HCT116 (cell line): ENCODE data around the gene RANGAP1. TPM values are rescaled to one million over a fixed set of nuclear protein-coding genes. Genes with fewer than 3 reads are reported as not detected.

ENCODE experiments used
- ATAC-seq: fragments of 200-7000 bp; cut with Tn5 transposase; 2 replicates; pipeline ENCODE4 v1.9.1; 2020; ENCODE audit warnings: mild to moderate bottlenecking, moderate library complexity
- BruUV-seq: library from RNA; stranded (reverse); fragments of 400-500 nt; replicated peaks from 2 replicates; lab custom pipeline; 2021; lab: Mats Ljungman, UMichigan
- CTCF ChIA-PET: fragments of 300-600 bp; sonication (Branson Sonifier 250); formaldehyde crosslinking; loops from one replicate; lab custom pipeline; 2021; ENCODE audit warnings: antibody characterized with exemption; lab: Charles Lee
- POLR2A ChIA-PET: fragments of 300-600, 350-600 bp; sonication (Branson Sonifier 250); formaldehyde crosslinking; loops from one replicate; lab custom pipeline; 2021; ENCODE audit warnings: antibody characterized with exemption; lab: Charles Lee
- RAD21 ChIA-PET, 2 experiments: fragments of 300-600 bp; sonication (Branson Sonifier 250); formaldehyde crosslinking; loops; one replicate each; lab custom pipeline; 2023; ENCODE audit warnings: low total read pairs in 2 of 2; ENCODE audit not compliant: uncharacterized antibody in 2 of 2, unreplicated experiment in 2 of 2, low non-redundant PET in 1 of 2; lab: Charles Lee
- DNase-seq: peaks from one replicate; pipeline ENCODE4 v3.0.0-alpha.2; 2010; ENCODE audit warnings: low read depth, low spot score
- H2AFZ ChIP-seq: fragments of 200-600 bp; shearing (Covaris generic), sonication (generic); 2 replicates; pipeline ENCODE4 v1.6.1; 2017; ENCODE audit warnings: low read depth, mixed run types, mixed read lengths, antibody characterized with exemption, low read length; ENCODE audit not compliant: poor library complexity, severe bottlenecking
- H3K27ac ChIP-seq: 2 replicates; pipeline ENCODE4 v1.5.1; 2012; ENCODE audit warnings: low read depth, low read length
- H3K27me3 ChIP-seq: fragments of 200-600 bp; sonication (generic); 2 replicates; pipeline ENCODE4 v1.6.1; 2016; ENCODE audit warnings: mixed run types, low read length, mixed read lengths; ENCODE audit not compliant: insufficient read depth
- H3K36me3 ChIP-seq, 2 experiments: fragments of 200-500 bp in 1 of 2; fragments of 200-600 bp in 1 of 2; sonication (Bioruptor generic) in 1 of 2; sonication (generic) in 1 of 2; 2 replicates each; pipeline versions ENCODE4 v1.5.1 to v1.6.1; 2014 to 2016; ENCODE audit warnings: low read length in 2 of 2, inconsistent platforms in 1 of 2, mixed read lengths in 1 of 2, mixed run types in 1 of 2; ENCODE audit not compliant: insufficient read depth in 2 of 2, control insufficient read depth in 1 of 2
- H3K4me1 ChIP-seq, 2 experiments: fragments of 200-600 bp in 1 of 2; sonication (generic) in 1 of 2; 2 replicates each; pipeline versions ENCODE4 v1.5.1 to v1.6.1; 2012 to 2017; ENCODE audit warnings: low read length in 2 of 2, inconsistent platforms in 1 of 2, mild to moderate bottlenecking in 1 of 2, mixed read lengths in 1 of 2, mixed run types in 1 of 2, moderate library complexity in 1 of 2; ENCODE audit not compliant: insufficient read depth in 2 of 2, control insufficient read depth in 1 of 2
- H3K4me2 ChIP-seq: fragments of 200-600 bp; sonication (generic); 2 replicates; pipeline ENCODE4 v1.6.1; 2017; ENCODE audit warnings: mixed run types, low read length, mixed read lengths
- H3K4me3 ChIP-seq, 2 experiments: fragments of 200-600 bp in 1 of 2; sonication (generic) in 1 of 2; replicated peaks in 1 of 2; 2 replicates each; pipeline ENCODE4 v1.5.1; 2011 to 2016; ENCODE audit warnings: low read length in 2 of 2, control low read depth in 1 of 2, low read depth in 1 of 2, mild to moderate bottlenecking in 1 of 2, mixed read lengths in 1 of 2, mixed run types in 1 of 2
- H3K79me2 ChIP-seq: fragments of 200-600 bp; sonication (generic); 2 replicates; pipeline ENCODE4 v1.6.1; 2017; ENCODE audit warnings: mild to moderate bottlenecking, mixed run types, low read length, moderate library complexity, mixed read lengths; ENCODE audit not compliant: insufficient read depth
- H3K9ac ChIP-seq: fragments of 200-600 bp; sonication (generic); 2 replicates; pipeline ENCODE4 v1.6.1; 2016; ENCODE audit warnings: low read length, mixed read lengths
- H3K9me2 ChIP-seq: fragments of 200-600 bp; sonication (generic), shearing (Covaris generic); 2 replicates; pipeline ENCODE4 v1.6.1; 2017; ENCODE audit warnings: mixed run types, mild to moderate bottlenecking, moderate library complexity; ENCODE audit not compliant: insufficient read depth
- H3K9me3 ChIP-seq, 2 experiments: fragments of 200-500 bp in 1 of 2; fragments of 200-600 bp in 1 of 2; sonication (Bioruptor generic) in 1 of 2; sonication (generic) in 1 of 2; 2 replicates each; pipeline ENCODE4 v1.6.1; 2014 to 2017; ENCODE audit warnings: low read length in 2 of 2, mixed read lengths in 2 of 2, inconsistent platforms in 1 of 2, low read depth in 1 of 2, mild to moderate bottlenecking in 1 of 2, mixed run types in 1 of 2, moderate library complexity in 1 of 2; ENCODE audit not compliant: control insufficient read depth in 1 of 2, insufficient read depth in 1 of 2
- H4K20me1 ChIP-seq: fragments of 200-600 bp; sonication (generic), shearing (Covaris generic); 2 replicates; pipeline ENCODE4 v1.6.1; 2017; ENCODE audit warnings: mixed run types, mild to moderate bottlenecking, moderate library complexity; ENCODE audit not compliant: insufficient read depth
- CBX3 ChIP-seq: IDR thresholded peaks from 2 replicates; pipeline ENCODE4 v1.6.1; 2012; ENCODE audit warnings: low read depth
- CEBPB ChIP-seq: IDR thresholded peaks from 2 replicates; pipeline ENCODE4 v1.6.1; 2012; ENCODE audit warnings: low read depth
- EGR1 ChIP-seq: IDR thresholded peaks from 2 replicates; pipeline ENCODE4 v1.6.1; 2012; ENCODE audit warnings: low read depth
- ELF1 ChIP-seq: IDR thresholded peaks from 2 replicates; pipeline ENCODE4 v1.6.1; 2012; ENCODE audit warnings: low read depth, borderline replicate concordance
- EZH2 ChIP-seq: fragments of 200-600 bp; sonication (generic); IDR thresholded peaks from 2 replicates; pipeline ENCODE4 v1.6.1; 2017; ENCODE audit warnings: antibody characterized with exemption, mixed run types
- FOSL1 ChIP-seq: IDR thresholded peaks from 2 replicates; pipeline ENCODE4 v1.6.1; 2012; ENCODE audit warnings: low read depth
- JUND ChIP-seq: IDR thresholded peaks from 2 replicates; pipeline ENCODE4 v1.6.1; 2012
- POLR2A ChIP-seq: IDR thresholded peaks from 2 replicates; pipeline ENCODE4 v1.7.0; 2011; ENCODE audit warnings: borderline replicate concordance; ENCODE audit not compliant: insufficient read depth, insufficient read length; ENCODE audit errors: extremely low read depth
- RAD21 ChIP-seq: IDR thresholded peaks from 2 replicates; pipeline ENCODE4 v1.6.1; 2012; ENCODE audit warnings: low read depth, mild to moderate bottlenecking
- SIN3A ChIP-seq: IDR thresholded peaks from 2 replicates; pipeline ENCODE4 v1.6.1; 2012; ENCODE audit warnings: low read depth
- SP1 ChIP-seq: IDR thresholded peaks from 2 replicates; pipeline ENCODE4 v1.6.1; 2012; ENCODE audit warnings: low read depth
- SRF ChIP-seq: IDR thresholded peaks from 2 replicates; pipeline ENCODE4 v1.6.1; 2012; ENCODE audit warnings: low read depth
- TCF7L2 ChIP-seq: IDR thresholded peaks from 2 replicates; pipeline ENCODE4 v1.7.0; 2011; ENCODE audit warnings: borderline replicate concordance, inconsistent platforms; ENCODE audit not compliant: insufficient read depth, insufficient read length; ENCODE audit errors: extremely low read depth
- YY1 ChIP-seq: IDR thresholded peaks from 2 replicates; pipeline ENCODE4 v1.6.1; 2011; ENCODE audit warnings: low read length, low read depth, moderate library complexity, mild to moderate bottlenecking; ENCODE audit not compliant: insufficient replicate concordance; ENCODE audit errors: extremely low read depth
- ZNF274 ChIP-seq: fragments of 200-500 bp; sonication (Bioruptor generic); IDR thresholded peaks from 2 replicates; pipeline ENCODE4 v1.6.1; 2014; ENCODE audit warnings: mild to moderate bottlenecking, low read depth, low read length, inconsistent platforms
- intact Hi-C: fragments of 100-400 bp; cut with micrococcal nuclease; formaldehyde crosslinking; loops from 2 replicates; pipeline ENCODE4 v1.10.0; 2022
- total RNA-seq: library from RNA; stranded (reverse); gene quantifications from one replicate; pipeline ENCODE4 v1.2.1, GENCODE V29; 2021; ENCODE audit not compliant: unreplicated experiment
- TF ChIP-seq, protein P1 (sequence below): IDR thresholded peaks from 2 replicates; pipeline ENCODE4 v1.6.1; 2012
- TF ChIP-seq, protein P2 (sequence below): IDR thresholded peaks from 2 replicates; pipeline ENCODE4 v1.6.1; 2012; ENCODE audit warnings: low read depth

The RANGAP1 gene
- total RNA-seq, 1 experiment from 2014 or later = 121 TPM

DNA sequence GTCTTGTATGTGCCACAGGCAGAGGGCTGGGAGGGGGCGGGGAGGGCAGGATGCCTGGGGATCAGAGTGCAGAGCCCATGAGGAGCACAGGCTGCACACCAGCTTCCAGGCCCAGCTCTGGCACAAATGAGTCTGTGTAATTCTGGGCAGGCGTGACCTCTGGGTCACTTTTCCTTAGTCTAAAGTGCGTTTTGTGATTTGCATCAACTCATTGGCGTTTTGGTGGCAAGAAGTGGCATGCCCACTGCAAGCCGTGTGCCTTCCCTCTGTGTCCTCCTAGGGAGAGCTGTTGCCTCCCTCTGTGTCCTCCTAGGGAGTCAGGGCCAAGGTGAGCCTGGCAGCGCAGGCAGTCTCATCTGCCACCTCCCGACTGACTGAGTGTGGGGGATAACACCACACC is 62.5 kb downstream of the RANGAP1 start:
- no peak for ATAC-seq
- CTCF ChIA-PET = no interaction called here

More for the DNA sequence above, 62.5 kb downstream of the RANGAP1 start:
- DNase-seq = no peak
- H4K20me1 ChIP-seq = no peaks in the 10 kb centered on the region
- no peak for TF ChIP-seq EGR1
- no peak for TF ChIP-seq FOSL1
- TF ChIP-seq TCF7L2 = no peak
- no peak for TF ChIP-seq ELF1
- TF ChIP-seq CEBPB = no peak
- no peak for TF ChIP-seq POLR2A
- no peak for TF ChIP-seq YY1
- no peak for TF ChIP-seq CBX3
- TF ChIP-seq, protein P1, sequence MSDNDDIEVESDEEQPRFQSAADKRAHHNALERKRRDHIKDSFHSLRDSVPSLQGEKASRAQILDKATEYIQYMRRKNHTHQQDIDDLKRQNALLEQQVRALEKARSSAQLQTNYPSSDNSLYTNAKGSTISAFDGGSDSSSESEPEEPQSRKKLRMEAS = no peak
- TF ChIP-seq SIN3A = no peak
- no peak for TF ChIP-seq JUND
- TF ChIP-seq SRF = no peak
- no peak for TF ChIP-seq RAD21
- no peak for TF ChIP-seq ZNF274
- TF ChIP-seq SP1 = no peak
- TF ChIP-seq EZH2 = no peak
- TF ChIP-seq, protein P2, sequence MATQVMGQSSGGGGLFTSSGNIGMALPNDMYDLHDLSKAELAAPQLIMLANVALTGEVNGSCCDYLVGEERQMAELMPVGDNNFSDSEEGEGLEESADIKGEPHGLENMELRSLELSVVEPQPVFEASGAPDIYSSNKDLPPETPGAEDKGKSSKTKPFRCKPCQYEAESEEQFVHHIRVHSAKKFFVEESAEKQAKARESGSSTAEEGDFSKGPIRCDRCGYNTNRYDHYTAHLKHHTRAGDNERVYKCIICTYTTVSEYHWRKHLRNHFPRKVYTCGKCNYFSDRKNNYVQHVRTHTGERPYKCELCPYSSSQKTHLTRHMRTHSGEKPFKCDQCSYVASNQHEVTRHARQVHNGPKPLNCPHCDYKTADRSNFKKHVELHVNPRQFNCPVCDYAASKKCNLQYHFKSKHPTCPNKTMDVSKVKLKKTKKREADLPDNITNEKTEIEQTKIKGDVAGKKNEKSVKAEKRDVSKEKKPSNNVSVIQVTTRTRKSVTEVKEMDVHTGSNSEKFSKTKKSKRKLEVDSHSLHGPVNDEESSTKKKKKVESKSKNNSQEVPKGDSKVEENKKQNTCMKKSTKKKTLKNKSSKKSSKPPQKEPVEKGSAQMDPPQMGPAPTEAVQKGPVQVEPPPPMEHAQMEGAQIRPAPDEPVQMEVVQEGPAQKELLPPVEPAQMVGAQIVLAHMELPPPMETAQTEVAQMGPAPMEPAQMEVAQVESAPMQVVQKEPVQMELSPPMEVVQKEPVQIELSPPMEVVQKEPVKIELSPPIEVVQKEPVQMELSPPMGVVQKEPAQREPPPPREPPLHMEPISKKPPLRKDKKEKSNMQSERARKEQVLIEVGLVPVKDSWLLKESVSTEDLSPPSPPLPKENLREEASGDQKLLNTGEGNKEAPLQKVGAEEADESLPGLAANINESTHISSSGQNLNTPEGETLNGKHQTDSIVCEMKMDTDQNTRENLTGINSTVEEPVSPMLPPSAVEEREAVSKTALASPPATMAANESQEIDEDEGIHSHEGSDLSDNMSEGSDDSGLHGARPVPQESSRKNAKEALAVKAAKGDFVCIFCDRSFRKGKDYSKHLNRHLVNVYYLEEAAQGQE = no peak
- H3K9me3 ChIP-seq = no peaks in the 10 kb centered on the region
- ChIA-PET RAD21 (interaction anchor here in 1 of 2 experiments (0.6 kb wide), 1 partner anchor 43 kb away, joined by 3 read pairs; no protein-coding TSS in a partner anchor), POLR2A (no interaction called here)
- H3K27me3 ChIP-seq = no peaks in the 10 kb centered on the region
- no peaks in the 10 kb centered on the region for H3K79me2 ChIP-seq
- no peaks in the 10 kb centered on the region for H3K4me1 ChIP-seq
- no TSS peak for BruUV-seq
- H3K4me2 ChIP-seq = no peak overlapping the region
- H3K36me3 ChIP-seq = peaks cover 0 to 5% of the 10 kb centered on the region in 2 experiments; a peak in 3 of 4 replicates
- no peak overlapping the region for H3K9ac ChIP-seq
- H3K27ac ChIP-seq = no peak overlapping the region
- no peak overlapping the region for H2AFZ ChIP-seq
- intact Hi-C loops = no loop called here
- no peak overlapping the region for H3K4me3 ChIP-seq
- H3K9me2 ChIP-seq = no peaks in the 10 kb centered on the region
